OCI-LY1 (cell line): ENCODE results near the gene SLC43A2.

Source experiments
- H2AFZ ChIP-seq: fragments of 200-600 bp; sonication (generic), shearing (Covaris generic); 2 replicates; pipeline ENCODE4 v1.6.0; 2014; ENCODE audit warnings: antibody characterized with exemption, mild to moderate bottlenecking, low read length
- H3F3A ChIP-seq: fragments of 200-600 bp; sonication (generic), shearing (Covaris generic); 2 replicates; pipeline ENCODE4 v1.6.0; 2014; ENCODE audit warnings: mild to moderate bottlenecking, antibody characterized with exemption, low read length, moderate library complexity; ENCODE audit not compliant: insufficient read depth
- H3K27ac ChIP-seq: fragments of 200-600 bp; sonication (generic); 2 replicates; pipeline ENCODE4 v1.5.1; 2014; ENCODE audit warnings: low read length, mixed run types, mild to moderate bottlenecking, low read depth; ENCODE audit not compliant: poor library complexity, severe bottlenecking
- H3K27me3 ChIP-seq: fragments of 200-600 bp; sonication (generic); 2 replicates; pipeline ENCODE4 v1.6.0; 2014; ENCODE audit warnings: antibody characterized with exemption, mild to moderate bottlenecking, low read length, moderate library complexity; ENCODE audit not compliant: insufficient read depth
- H3K36me3 ChIP-seq: fragments of 200-600 bp; sonication (generic); 2 replicates; pipeline ENCODE4 v1.6.1; 2014; ENCODE audit warnings: mild to moderate bottlenecking, antibody characterized with exemption, low read length, moderate library complexity, mixed read lengths; ENCODE audit not compliant: insufficient read depth
- H3K4me1 ChIP-seq: fragments of 200-600 bp; sonication (generic); 2 replicates; pipeline ENCODE4 v1.5.1; 2014; ENCODE audit warnings: mild to moderate bottlenecking, low read length, moderate library complexity; ENCODE audit not compliant: insufficient read depth, severe bottlenecking
- H3K4me2 ChIP-seq: fragments of 200-600 bp; sonication (generic), shearing (Covaris generic); 2 replicates; pipeline ENCODE4 v1.6.1; 2014; ENCODE audit warnings: low read length
- H3K4me3 ChIP-seq: fragments of 200-600 bp; sonication (generic); 2 replicates; pipeline ENCODE4 v1.5.1; 2014; ENCODE audit warnings: low read length, low read depth, mild to moderate bottlenecking, mixed read lengths; ENCODE audit not compliant: poor library complexity, severe bottlenecking
- H3K79me2 ChIP-seq: fragments of 200-600 bp; shearing (Covaris generic); 2 replicates; pipeline ENCODE4 v1.6.1; 2016; ENCODE audit warnings: mixed run types, low read length, mixed read lengths; ENCODE audit not compliant: insufficient read depth
- H3K9ac ChIP-seq: fragments of 200-600 bp; sonication (generic), shearing (Covaris generic); 2 replicates; pipeline ENCODE4 v1.6.1; 2014; ENCODE audit warnings: mild to moderate bottlenecking, low read length, mixed read lengths
- H3K9me2 ChIP-seq: fragments of 200-600 bp; sonication (generic), shearing (Covaris generic); 2 replicates; pipeline ENCODE4 v1.6.1; 2014; ENCODE audit warnings: low read depth, mild to moderate bottlenecking, low read length, mixed read lengths
- H3K9me3 ChIP-seq: fragments of 200-600 bp; shearing (Covaris generic); 2 replicates; pipeline ENCODE4 v1.6.1; 2014; ENCODE audit warnings: low read length, mixed read lengths
- H4K20me1 ChIP-seq: fragments of 200-600 bp; sonication (generic), shearing (Covaris generic); 2 replicates; pipeline ENCODE4 v1.6.0; 2016; ENCODE audit warnings: mild to moderate bottlenecking, low read length; ENCODE audit not compliant: insufficient read depth
- EZH2 ChIP-seq: fragments of 200-600 bp; sonication (generic), shearing (Covaris generic); IDR thresholded peaks from 2 replicates; pipeline ENCODE4 v1.8.0; 2017; ENCODE audit warnings: borderline replicate concordance, mixed run types, mild to moderate bottlenecking, antibody characterized with exemption, low read length, moderate library complexity, mixed read lengths
- TF ChIP-seq, protein P1 (sequence below): fragments of 200-600 bp; sonication (generic), shearing (Covaris generic); IDR thresholded peaks from 2 replicates; pipeline ENCODE4 v1.5.1; 2017; ENCODE audit warnings: mild to moderate bottlenecking, antibody characterized with exemption, low read length, moderate library complexity, mixed read lengths

Gene SLC43A2

DNA sequence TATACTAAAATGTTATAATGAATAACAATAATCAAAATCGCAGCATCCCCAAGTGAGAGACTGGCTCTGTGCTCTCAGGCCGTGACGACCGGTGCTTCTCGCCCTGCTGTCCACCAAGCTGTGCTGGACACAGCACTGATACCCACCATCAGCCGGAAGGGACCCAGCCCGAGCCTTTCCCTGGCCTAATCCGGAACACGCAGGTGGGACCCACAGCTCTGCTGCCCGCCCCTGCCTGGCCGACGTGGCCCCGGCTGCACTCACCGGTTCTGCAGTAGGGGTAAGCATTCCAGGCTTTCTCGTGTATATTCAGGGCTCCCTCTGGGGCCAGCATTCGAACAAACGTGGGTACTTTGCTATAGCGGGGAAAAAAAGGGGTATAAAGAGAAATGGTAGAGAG is 80.6 kb downstream of the SLC43A2 start:
- no peaks in the 10 kb centered on the region for H4K20me1 ChIP-seq
- peaks cover 34% of the 10 kb centered on the region for H3K36me3 ChIP-seq
- no peaks in the 10 kb centered on the region for H3K4me1 ChIP-seq
- no peaks in the 10 kb centered on the region for H3F3A ChIP-seq
- no peak overlapping the region for H3K9ac ChIP-seq
- no peak overlapping the region for H2AFZ ChIP-seq
- no peak overlapping the region for H3K4me2 ChIP-seq
- no peak overlapping the region for H3K27ac ChIP-seq
- H3K27me3 ChIP-seq: no peaks in the 10 kb centered on the region
- no peak for TF ChIP-seq EZH2
- TF ChIP-seq, protein P1, sequence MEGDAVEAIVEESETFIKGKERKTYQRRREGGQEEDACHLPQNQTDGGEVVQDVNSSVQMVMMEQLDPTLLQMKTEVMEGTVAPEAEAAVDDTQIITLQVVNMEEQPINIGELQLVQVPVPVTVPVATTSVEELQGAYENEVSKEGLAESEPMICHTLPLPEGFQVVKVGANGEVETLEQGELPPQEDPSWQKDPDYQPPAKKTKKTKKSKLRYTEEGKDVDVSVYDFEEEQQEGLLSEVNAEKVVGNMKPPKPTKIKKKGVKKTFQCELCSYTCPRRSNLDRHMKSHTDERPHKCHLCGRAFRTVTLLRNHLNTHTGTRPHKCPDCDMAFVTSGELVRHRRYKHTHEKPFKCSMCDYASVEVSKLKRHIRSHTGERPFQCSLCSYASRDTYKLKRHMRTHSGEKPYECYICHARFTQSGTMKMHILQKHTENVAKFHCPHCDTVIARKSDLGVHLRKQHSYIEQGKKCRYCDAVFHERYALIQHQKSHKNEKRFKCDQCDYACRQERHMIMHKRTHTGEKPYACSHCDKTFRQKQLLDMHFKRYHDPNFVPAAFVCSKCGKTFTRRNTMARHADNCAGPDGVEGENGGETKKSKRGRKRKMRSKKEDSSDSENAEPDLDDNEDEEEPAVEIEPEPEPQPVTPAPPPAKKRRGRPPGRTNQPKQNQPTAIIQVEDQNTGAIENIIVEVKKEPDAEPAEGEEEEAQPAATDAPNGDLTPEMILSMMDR: no peak
- no peaks in the 10 kb centered on the region for H3K79me2 ChIP-seq
- no peaks in the 10 kb centered on the region for H3K9me2 ChIP-seq
- H3K4me3 ChIP-seq: no peak overlapping the region
- H3K9me3 ChIP-seq: no peaks in the 10 kb centered on the region

DNA sequence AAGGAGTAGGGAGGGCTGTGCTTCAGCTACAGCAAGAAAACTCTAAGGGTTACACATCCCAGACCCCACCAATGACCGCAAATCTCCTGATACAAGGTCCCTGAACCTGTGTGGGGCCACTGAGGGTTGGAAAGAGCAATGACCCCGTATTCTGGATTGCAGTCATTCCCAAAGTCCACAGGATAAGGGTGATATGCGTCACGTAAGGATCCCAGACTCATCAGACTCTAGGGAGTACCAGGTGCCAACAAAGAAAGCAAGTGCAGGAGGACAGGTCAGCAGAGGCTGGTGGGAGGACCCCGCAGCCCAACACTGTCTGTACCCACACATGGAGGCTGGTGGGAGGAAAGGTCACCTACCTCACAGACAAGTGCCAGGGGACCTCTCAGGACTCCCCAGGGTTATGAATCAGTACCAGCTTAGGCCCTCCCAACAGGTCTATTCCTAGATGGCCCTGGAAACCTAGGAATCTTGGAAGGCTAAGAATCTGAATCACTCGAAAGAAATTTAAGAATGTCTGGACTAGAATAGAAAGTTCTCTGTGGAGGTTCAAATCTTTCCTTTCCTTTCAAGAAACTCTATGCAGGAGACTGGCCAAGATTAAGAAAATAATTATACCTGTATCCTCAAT is 82.2 kb downstream of the SLC43A2 start:
- Histone ChIP-seq H3K27ac (no peak overlapping the region), H3K4me2 (no peak overlapping the region), H3K79me2 (no peaks in the 10 kb centered on the region), H3K4me1 (no peaks in the 10 kb centered on the region), H4K20me1 (no peaks in the 10 kb centered on the region), H3K4me3 (no peak overlapping the region), H3K27me3 (no peaks in the 10 kb centered on the region), H3K36me3 (peaks cover 34% of the 10 kb centered on the region), H3K9me2 (no peaks in the 10 kb centered on the region), H3K9ac (no peak overlapping the region), H3F3A (no peaks in the 10 kb centered on the region), H2AFZ (no peak overlapping the region), H3K9me3 (no peaks in the 10 kb centered on the region)
- TF ChIP-seq, protein P1: no peak
- no peak for TF ChIP-seq EZH2

DNA sequence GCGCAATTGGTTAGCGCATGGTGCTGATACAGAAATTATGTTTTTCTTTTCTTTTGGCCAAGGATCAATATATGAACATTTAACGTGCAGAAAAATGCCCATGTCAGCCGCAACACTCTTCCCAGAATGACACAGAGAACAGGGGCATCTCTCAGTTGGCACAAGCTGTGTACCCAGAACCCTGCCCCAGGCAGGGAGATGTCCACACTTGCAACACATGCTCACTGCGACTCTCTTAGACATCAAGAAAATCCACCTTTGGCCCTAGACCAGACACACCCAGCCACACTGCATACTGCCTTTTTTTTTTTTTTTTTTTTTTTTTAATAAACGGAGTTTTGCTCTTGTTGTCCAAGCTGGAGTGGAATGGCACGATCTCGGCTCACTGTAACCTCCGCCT is 83.0 kb downstream of the SLC43A2 start:
- H3K79me2 ChIP-seq: no peaks in the 10 kb centered on the region
- TF ChIP-seq, protein P1: no peak
- no peaks in the 10 kb centered on the region for H3K27me3 ChIP-seq
- H3K4me1 ChIP-seq: no peaks in the 10 kb centered on the region
- no peak overlapping the region for H3K27ac ChIP-seq
- H3K4me2 ChIP-seq: no peak overlapping the region
- H2AFZ ChIP-seq: no peak overlapping the region
- no peak overlapping the region for H3K4me3 ChIP-seq
- no peaks in the 10 kb centered on the region for H3K9me3 ChIP-seq
- H3K36me3 ChIP-seq: peaks cover 35% of the 10 kb centered on the region
- H3K9me2 ChIP-seq: no peaks in the 10 kb centered on the region
- no peak overlapping the region for H3K9ac ChIP-seq
- no peaks in the 10 kb centered on the region for H3F3A ChIP-seq
- H4K20me1 ChIP-seq: no peaks in the 10 kb centered on the region
